Bronchus fibroblast of lung (primary cell): ENCODE measurements around the gene PCF11. TPM values are rescaled to one million over a fixed set of nuclear protein-coding genes. Genes with fewer than 3 reads are reported as not detected.

Experiments used
- total RNA-seq: library from RNA; depleted of rRNA; stranded (reverse); fragments of >200 nt; gene quantifications from 2 replicates; pipeline ENCODE4 v1.2.3, GENCODE V29; 2015

PCF11 gene
- 15.3 and 21.6 TPM in 2 replicates for total RNA-seq

GRCh38 chr11:83156996-83157593 is at the start of gene PCF11:
PCF11 (plus strand) TSS chr11:83157131; CDS start chr11:83157440, 309 bp downstream.

GRCh38 chr11:83193315-83194280 is 36.7 kb downstream of the PCF11 start, which contains the start of gene ANKRD42:
ANKRD42 (plus strand) TSS chr11:83193712; CDS start chr11:83194671, 959 bp downstream.

Other genes with a start within 250 kb of the PCF11 start
- gene RAB30, start 85.2 kb upstream of the PCF11 start, total RNA-seq = 4.6 and 7.4 TPM in 2 replicates
- 4.2 and 4.8 TPM in 2 replicates for gene ANKRD42, start 36.6 kb downstream of the PCF11 start, total RNA-seq
- gene CCDC90B, start 129.2 kb downstream of the PCF11 start, total RNA-seq = 39.1 and 45.6 TPM in 2 replicates